IMR-90 (cell line): ENCODE results near the gene DHCR24. TPM values are rescaled to one million over a fixed set of nuclear protein-coding genes. Genes with fewer than 3 reads are reported as not detected.

ENCODE experiments used
- ATAC-seq: fragments of 200-7000 bp; cut with Tn5 transposase; 2 replicates; pipeline ENCODE4 v1.9.1; 2020; ENCODE audit warnings: low read depth, mild to moderate bottlenecking, moderate library complexity
- BruUV-seq: library from RNA; stranded (reverse); fragments of 400-500 nt; replicated peaks from 2 replicates; lab custom pipeline; 2021; lab: Mats Ljungman, UMichigan
- CTCF ChIA-PET: fragments of 300-600 bp; formaldehyde crosslinking; extraction: SDS; loops from one replicate; lab custom pipeline; 2021; ENCODE audit warnings: antibody characterized with exemption; lab: Yijun Ruan, JAX
- POLR2A ChIA-PET: fragments of 300-600 bp; sonication (Branson Sonifier 250); formaldehyde crosslinking; loops from one replicate; lab custom pipeline; 2022; ENCODE audit warnings: antibody characterized with exemption; ENCODE audit not compliant: unreplicated experiment; lab: Charles Lee
- DNase-seq: peaks from one replicate; pipeline ENCODE4 v3.0.0; 2013
- H2AFZ ChIP-seq: replicated peaks from 2 replicates; pipeline ENCODE3; 2013; ENCODE audit warnings: low read length, mild to moderate bottlenecking; ENCODE audit not compliant: poor library complexity
- H2AK5ac ChIP-seq: 2 replicates; pipeline ENCODE4 v1.6.1; 2013; ENCODE audit warnings: low read depth, low read length, inconsistent platforms
- H2AK9ac ChIP-seq: replicated peaks from 2 replicates; pipeline ENCODE3; 2013; ENCODE audit warnings: mild to moderate bottlenecking, low read depth, low read length, moderate library complexity; ENCODE audit not compliant: poor library complexity
- H2BK120ac ChIP-seq: 2 replicates; pipeline ENCODE4 v1.6.1; 2013; ENCODE audit warnings: low read depth, low read length, inconsistent platforms
- H2BK15ac ChIP-seq: 3 replicates; pipeline ENCODE4 v1.6.1; 2013; ENCODE audit warnings: low read depth, low read length, inconsistent platforms
- H2BK20ac ChIP-seq: 2 replicates; pipeline ENCODE4 v1.6.1; 2013; ENCODE audit warnings: low read depth, mild to moderate bottlenecking, inconsistent platforms, low read length, moderate library complexity
- H2BK5ac ChIP-seq: 2 replicates; pipeline ENCODE4 v1.6.1; 2013; ENCODE audit warnings: mild to moderate bottlenecking, low read depth, low read length, inconsistent platforms; ENCODE audit not compliant: poor library complexity, severe bottlenecking
- H3K14ac ChIP-seq: replicated peaks from 2 replicates; pipeline ENCODE4 v1.6.1; 2013; ENCODE audit warnings: low read depth, low read length, inconsistent platforms
- H3K18ac ChIP-seq: 2 replicates; pipeline ENCODE4 v1.6.1; 2013; ENCODE audit warnings: low read depth, low read length, control low read depth
- H3K23ac ChIP-seq: 2 replicates; pipeline ENCODE4 v1.6.1; 2013; ENCODE audit warnings: low read depth, low read length, inconsistent platforms
- H3K27ac ChIP-seq: 2 replicates; pipeline ENCODE4 v1.5.1; 2013; ENCODE audit warnings: mild to moderate bottlenecking, control low read depth, low read length; ENCODE audit not compliant: insufficient read depth
- H3K27me3 ChIP-seq: 2 replicates; pipeline ENCODE4 v1.6.1; 2013; ENCODE audit warnings: low read length; ENCODE audit not compliant: control insufficient read depth, insufficient read depth
- H3K36me3 ChIP-seq: 2 replicates; pipeline ENCODE4 v1.6.1; 2013; ENCODE audit warnings: low read length, mixed read lengths; ENCODE audit not compliant: control insufficient read depth, insufficient read depth
- H3K4ac ChIP-seq: 2 replicates; pipeline ENCODE4 v1.6.1; 2013; ENCODE audit warnings: low read depth, low read length, inconsistent platforms
- H3K4me1 ChIP-seq: 2 replicates; pipeline ENCODE4 v1.6.1; 2013; ENCODE audit warnings: low read length, mixed read lengths; ENCODE audit not compliant: control insufficient read depth, insufficient read depth
- H3K4me2 ChIP-seq: 2 replicates; pipeline ENCODE4 v1.6.1; 2013; ENCODE audit warnings: low read depth, mild to moderate bottlenecking, control low read depth, low read length, moderate library complexity
- H3K4me3 ChIP-seq: 2 replicates; pipeline ENCODE4 v1.5.1; 2013; ENCODE audit warnings: low read depth, mild to moderate bottlenecking, control low read depth, low read length, moderate library complexity; ENCODE audit not compliant: insufficient read depth
- H3K56ac ChIP-seq: 2 replicates; pipeline ENCODE4 v1.6.1; 2013; ENCODE audit warnings: low read length, inconsistent platforms; ENCODE audit not compliant: insufficient read depth; ENCODE audit errors: extremely low read depth
- H3K79me1 ChIP-seq, 2 experiments: 2 replicates each; pipeline ENCODE4 v1.6.1; 2013; ENCODE audit warnings: low read length in 2 of 2, inconsistent platforms in 1 of 2, low read depth in 1 of 2
- H3K9ac ChIP-seq: 2 replicates; pipeline ENCODE4 v1.6.1; 2013; ENCODE audit warnings: low read depth, low read length, control low read depth
- H3K9me1 ChIP-seq: 2 replicates; pipeline ENCODE4 v1.6.1; 2013; ENCODE audit warnings: low read length, inconsistent platforms; ENCODE audit not compliant: insufficient read depth
- H3K9me3 ChIP-seq: 2 replicates; pipeline ENCODE4 v1.6.1; 2013; ENCODE audit warnings: low read length; ENCODE audit not compliant: control insufficient read depth, insufficient read depth
- H4K20me1 ChIP-seq: 2 replicates; pipeline ENCODE4 v1.6.1; 2013; ENCODE audit warnings: low read length, inconsistent platforms; ENCODE audit not compliant: insufficient read depth
- H4K5ac ChIP-seq: 2 replicates; pipeline ENCODE4 v1.6.1; 2013; ENCODE audit warnings: mild to moderate bottlenecking, low read depth, low read length, control low read depth
- H4K8ac ChIP-seq, 2 experiments: 2 replicates each; pipeline ENCODE4 v1.6.1; 2013; ENCODE audit warnings: low read depth in 2 of 2, low read length in 2 of 2, control low read depth in 1 of 2, inconsistent platforms in 1 of 2
- H4K91ac ChIP-seq: 2 replicates; pipeline ENCODE4 v1.6.1; 2013; ENCODE audit warnings: low read depth, low read length, inconsistent platforms; ENCODE audit not compliant: insufficient read depth
- BHLHE40 ChIP-seq: fragments of 150-350 bp; IDR thresholded peaks from 2 replicates; pipeline ENCODE4 v1.6.1; 2016; ENCODE audit warnings: mild to moderate bottlenecking, low read depth, low read length
- CHD1 ChIP-seq: IDR thresholded peaks from 2 replicates; pipeline ENCODE4 v1.6.1; 2012; ENCODE audit warnings: low read depth, low read length, improper control_type of control experiment
- CTCF ChIP-seq: conservative IDR thresholded peaks from 2 replicates; pipeline ENCODE4 v1.5.1; 2012; ENCODE audit warnings: mild to moderate bottlenecking, low read depth, low read length, improper control_type of control experiment
- ELK1 ChIP-seq: fragments of 150-350 bp; IDR thresholded peaks from 2 replicates; pipeline ENCODE4 v1.6.1; 2016; ENCODE audit warnings: low read depth, mild to moderate bottlenecking, low read length, moderate library complexity, borderline replicate concordance
- FOS ChIP-seq: fragments of 150-350 bp; IDR thresholded peaks from 2 replicates; pipeline ENCODE4 v1.6.1; 2016; ENCODE audit warnings: low read depth, low read length
- MAFK ChIP-seq: IDR thresholded peaks from 2 replicates; pipeline ENCODE4 v1.6.1; 2012; ENCODE audit warnings: low read depth, low read length, improper control_type of control experiment
- MAZ ChIP-seq: IDR thresholded peaks from 2 replicates; pipeline ENCODE4 v1.6.1; 2012; ENCODE audit warnings: low read depth, mild to moderate bottlenecking, low read length, improper control_type of control experiment, moderate library complexity, borderline replicate concordance
- MXI1 ChIP-seq: IDR thresholded peaks from 2 replicates; pipeline ENCODE4 v1.6.1; 2012; ENCODE audit warnings: low read depth, mild to moderate bottlenecking, low read length, moderate library complexity, borderline replicate concordance
- NFE2L2 ChIP-seq: fragments of 150-350 bp; IDR thresholded peaks from 2 replicates; pipeline ENCODE4 v1.6.1; 2016; ENCODE audit warnings: low read depth, mild to moderate bottlenecking, low read length
- POLR2A ChIP-seq: IDR thresholded peaks from 2 replicates; pipeline ENCODE4 v1.6.1; 2012; ENCODE audit warnings: mild to moderate bottlenecking, low read depth, low read length
- RAD21 ChIP-seq: IDR thresholded peaks from 2 replicates; pipeline ENCODE4 v1.6.1; 2012; ENCODE audit warnings: low read length, improper control_type of control experiment
- RCOR1 ChIP-seq: IDR thresholded peaks from 2 replicates; pipeline ENCODE4 v1.6.1; 2012; ENCODE audit warnings: mild to moderate bottlenecking, low read length, improper control_type of control experiment; ENCODE audit not compliant: insufficient replicate concordance
- RFX5 ChIP-seq: IDR thresholded peaks from 2 replicates; pipeline ENCODE4 v1.8.0; 2012; ENCODE audit warnings: low read depth, mild to moderate bottlenecking, low read length, moderate library complexity
- SMC3 ChIP-seq: fragments of 150-350 bp; IDR thresholded peaks from 2 replicates; pipeline ENCODE4 v1.6.1; 2016; ENCODE audit warnings: low read depth, mild to moderate bottlenecking, antibody characterized with exemption, low read length, moderate library complexity
- WGBS, 2 experiments: methylation state at CpG; one replicate each; pipeline versions ENCODE4 v1.1.5 to v1.1.7; 2013; ENCODE audit warnings: missing lambda C conversion rate in 2 of 2; ENCODE audit not compliant: insufficient read length in 1 of 2; ENCODE audit errors: extremely low coverage in 2 of 2; 5-methylcytosine and 5-hydroxymethylcytosine counted together
- dilution Hi-C: fragments of 300-500 bp; cut with HindIII; formaldehyde crosslinking; loops from one replicate; pipeline ENCODE4 v1.14.3; 2018; ENCODE audit warnings: low sequenced_read_pairs; ENCODE audit not compliant: unreplicated experiment
- in situ Hi-C: fragments of 300-500 bp; cut with MboI; formaldehyde crosslinking; loops from 3 replicates; pipeline ENCODE4 v1.14.3; 2019; ENCODE audit warnings: low sequenced_read_pairs, inconsistent platforms, mixed read lengths
- intact Hi-C: fragments of 100-400 bp; cut with micrococcal nuclease; formaldehyde crosslinking; loops from 2 replicates; pipeline ENCODE4 v1.10.0; 2022
- polyA plus RNA-seq, 3 experiments: library from polyadenylated mRNA; depleted of rRNA; stranded (reverse); fragments of >200 nt; gene quantifications; 2 replicates each; pipeline ENCODE4 v1.2.3, GENCODE V29; 2012; ENCODE audit warnings: low replicate concordance in 1 of 3
- total RNA-seq: library from RNA; depleted of rRNA; stranded (reverse); fragments of >200 nt; gene quantifications from 2 replicates; pipeline ENCODE4 v1.2.3, GENCODE V29; 2012
- TF ChIP-seq, protein P1 (sequence below): fragments of 150-350 bp; IDR thresholded peaks from 2 replicates; pipeline ENCODE4 v1.6.1; 2017; ENCODE audit warnings: mild to moderate bottlenecking, antibody characterized with exemption, low read length, low read depth

The DHCR24 gene
- total and polyA plus RNA-seq, 2 of the 4 experiments (the other 2 are of a cell fraction), result 130 to 194 TPM

DNA sequence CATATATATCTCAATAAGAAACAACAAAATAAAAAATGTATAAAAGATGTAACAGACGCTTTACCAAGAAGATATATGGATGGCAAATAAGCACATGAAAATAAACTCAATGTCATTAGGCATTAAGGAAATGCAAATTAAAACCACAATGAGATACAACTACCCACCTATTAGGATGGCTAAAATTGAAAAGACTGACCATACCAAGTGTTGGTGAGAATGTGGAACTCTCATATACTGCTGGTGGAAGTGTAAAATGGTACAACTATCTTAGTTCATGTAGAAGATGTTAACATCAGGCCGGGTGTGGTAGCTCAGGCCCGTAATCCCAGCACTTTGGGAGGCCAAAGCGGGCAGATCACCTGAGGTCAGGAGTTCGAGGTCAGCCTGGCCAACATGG, 43.5 kb downstream of the DHCR24 start:
- Histone ChIP-seq H3K56ac (no peak overlapping the region), H3K9me1 (no peaks in the 10 kb centered on the region; the same call in 1 of the 2 replicates), H2BK20ac (no peak overlapping the region), H2AK9ac (no peak overlapping the region), H3K14ac (no peak overlapping the region), H3K4me3 (no peak overlapping the region), H2BK15ac (no peak overlapping the region), H3K27ac (no peak overlapping the region), H3K23ac (no peak overlapping the region), H4K5ac (no peak overlapping the region), H3K4ac (no peak overlapping the region), H3K79me1 (no peaks in the 10 kb centered on the region), H2BK120ac (no peak overlapping the region), H3K36me3 (no peaks in the 10 kb centered on the region), H3K9ac (no peak overlapping the region), H3K9me3 (no peaks in the 10 kb centered on the region), H3K4me2 (no peak overlapping the region), H3K4me1 (no peaks in the 10 kb centered on the region), H3K27me3 (peaks cover 4% of the 10 kb centered on the region), H4K8ac (no peak overlapping the region), H2AK5ac (no peak overlapping the region), H3K18ac (no peak overlapping the region), H4K91ac (no peak overlapping the region), H4K20me1 (no peaks in the 10 kb centered on the region), H2BK5ac (no peak overlapping the region), H2AFZ (no peak overlapping the region)
- in situ Hi-C loops, result no loop called here
- no peak for ATAC-seq
- POLR2A ChIA-PET, result no interaction called here
- CTCF ChIA-PET, result no interaction called here
- WGBS, 2 experiments, result no CpG with 5 or more reads among the region's 5 CpGs
- BruUV-seq, result no TSS peak
- intact Hi-C loops, result no loop called here
- no peak for DNase-seq
- dilution Hi-C loops, result no loop called here
- TF ChIP-seq CHD1 (no peak), FOS (no peak), NFE2L2 (no peak), MAZ (no peak), RCOR1 (no peak), CTCF (no peak), RAD21 (no peak), POLR2A (no peak), RFX5 (no peak), MAFK (no peak), MXI1 (no peak), BHLHE40 (no peak), ELK1 (no peak), SMC3 (no peak)
- TF ChIP-seq, protein P1, sequence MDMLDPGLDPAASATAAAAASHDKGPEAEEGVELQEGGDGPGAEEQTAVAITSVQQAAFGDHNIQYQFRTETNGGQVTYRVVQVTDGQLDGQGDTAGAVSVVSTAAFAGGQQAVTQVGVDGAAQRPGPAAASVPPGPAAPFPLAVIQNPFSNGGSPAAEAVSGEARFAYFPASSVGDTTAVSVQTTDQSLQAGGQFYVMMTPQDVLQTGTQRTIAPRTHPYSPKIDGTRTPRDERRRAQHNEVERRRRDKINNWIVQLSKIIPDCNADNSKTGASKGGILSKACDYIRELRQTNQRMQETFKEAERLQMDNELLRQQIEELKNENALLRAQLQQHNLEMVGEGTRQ, result no peak
